Colonic mucosa (tissue), 4 donors: ENCODE results near the gene TANC1. TPM values are rescaled to one million over a fixed set of nuclear protein-coding genes. Genes with fewer than 3 reads are reported as not detected.
A peak's percentile ranks its signal among the peaks of the same experiment; 100 is the strongest.

Experiments
- DNase-seq: peaks from one replicate; pipeline ENCODE4 v3.0.0-alpha.2; 2020
- H3K27ac ChIP-seq: fragments of 200-600 bp; one replicate; pipeline ENCODE4 v1.8.0; 2021
- H3K27me3 ChIP-seq: fragments of 200-600 bp; one replicate; pipeline ENCODE4 v1.8.0; 2021
- H3K36me3 ChIP-seq: fragments of 200-600 bp; one replicate; pipeline ENCODE4 v1.8.0; 2021
- H3K4me1 ChIP-seq: fragments of 200-600 bp; one replicate; pipeline ENCODE4 v1.8.0; 2021; ENCODE audit warnings: mild to moderate bottlenecking
- H3K4me3 ChIP-seq: fragments of 200-600 bp; one replicate; pipeline ENCODE4 v1.8.0; 2021
- H3K9ac ChIP-seq, 2 donors: one replicate each; pipeline ENCODE4 v1.7.0; 2013; ENCODE audit warnings: control low read depth in 2 of 2, low read depth in 2 of 2, low read length in 2 of 2
- H3K9me3 ChIP-seq: fragments of 200-600 bp; one replicate; pipeline ENCODE4 v1.8.0; 2021
- intact Hi-C: fragments of 100-400 bp; cut with DNase I; formaldehyde crosslinking; loops from one replicate; pipeline ENCODE4 v1.14.1; 2022
- total RNA-seq, 2 donors: library from RNA; stranded (reverse); fragmentation: NEBNext Ultra II Directional in 1 of 2; extraction: Animal tissue kit (Norgen Biotek cat#: 25700) in 1 of 2; gene quantifications; one replicate each; pipeline ENCODE4 v1.2.1, GENCODE V29; 2021
- TF ChIP-seq, protein P1 (sequence below): fragments of 200-600 bp; IDR thresholded peaks from one replicate; pipeline ENCODE4 v1.8.0; 2022; ENCODE audit warnings: antibody characterized with exemption, mild to moderate bottlenecking
- donor health status: healthy.
- donor health status: DM: no; HTN: no; CAD: no.
- donor health status: DM: no; HTN: no; CAD: no.

TANC1 gene
- total RNA-seq, 2 donors from 2014 or later: 28.3 to 32.7 TPM

DNA sequence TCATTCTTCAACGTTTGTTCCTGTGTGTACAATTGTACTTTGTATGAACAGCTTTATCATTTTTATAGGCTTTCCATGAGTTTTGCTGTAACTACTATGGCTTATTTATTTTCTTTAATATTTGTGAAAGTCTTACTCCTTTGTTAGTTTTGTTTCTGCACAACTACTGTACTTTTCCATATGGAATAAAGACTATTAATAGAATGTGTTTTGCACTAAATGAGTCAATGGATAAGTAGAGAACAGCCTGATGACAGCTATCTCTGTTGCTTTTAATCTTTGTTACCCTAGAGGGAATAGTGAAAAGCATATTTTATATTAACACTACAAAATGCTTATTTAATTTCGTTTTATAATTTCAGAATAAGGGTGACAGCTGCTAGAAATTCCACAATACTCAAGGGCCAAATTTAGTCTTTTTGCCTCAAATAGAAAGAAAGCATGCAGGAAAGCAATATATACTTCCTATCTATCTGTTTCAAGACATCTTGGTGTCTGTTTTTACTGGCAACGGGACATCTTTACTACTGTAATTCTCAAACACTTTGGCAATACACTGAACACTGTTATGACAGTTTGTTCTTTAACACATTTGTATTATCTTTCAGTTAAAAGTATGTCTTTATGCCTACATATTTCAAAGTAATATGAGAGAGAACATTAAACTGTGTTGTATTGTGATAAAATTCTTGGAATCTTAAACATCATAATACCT is 264.2 kb downstream of the TANC1 start:
- Histone ChIP-seq H3K9ac (no peak overlapping the region), H3K27ac (no peak overlapping the region), H3K27me3 (no peaks in the 10 kb centered on the region), H3K36me3 (peaks cover 9% of the 10 kb centered on the region), H3K9me3 (no peaks in the 10 kb centered on the region), H3K4me1 (no peaks in the 10 kb centered on the region), H3K4me3 (no peak overlapping the region)
- TF ChIP-seq, protein P1, sequence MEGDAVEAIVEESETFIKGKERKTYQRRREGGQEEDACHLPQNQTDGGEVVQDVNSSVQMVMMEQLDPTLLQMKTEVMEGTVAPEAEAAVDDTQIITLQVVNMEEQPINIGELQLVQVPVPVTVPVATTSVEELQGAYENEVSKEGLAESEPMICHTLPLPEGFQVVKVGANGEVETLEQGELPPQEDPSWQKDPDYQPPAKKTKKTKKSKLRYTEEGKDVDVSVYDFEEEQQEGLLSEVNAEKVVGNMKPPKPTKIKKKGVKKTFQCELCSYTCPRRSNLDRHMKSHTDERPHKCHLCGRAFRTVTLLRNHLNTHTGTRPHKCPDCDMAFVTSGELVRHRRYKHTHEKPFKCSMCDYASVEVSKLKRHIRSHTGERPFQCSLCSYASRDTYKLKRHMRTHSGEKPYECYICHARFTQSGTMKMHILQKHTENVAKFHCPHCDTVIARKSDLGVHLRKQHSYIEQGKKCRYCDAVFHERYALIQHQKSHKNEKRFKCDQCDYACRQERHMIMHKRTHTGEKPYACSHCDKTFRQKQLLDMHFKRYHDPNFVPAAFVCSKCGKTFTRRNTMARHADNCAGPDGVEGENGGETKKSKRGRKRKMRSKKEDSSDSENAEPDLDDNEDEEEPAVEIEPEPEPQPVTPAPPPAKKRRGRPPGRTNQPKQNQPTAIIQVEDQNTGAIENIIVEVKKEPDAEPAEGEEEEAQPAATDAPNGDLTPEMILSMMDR: no peak
- no peak for DNase-seq
- intact Hi-C loops: no loop called here

DNA sequence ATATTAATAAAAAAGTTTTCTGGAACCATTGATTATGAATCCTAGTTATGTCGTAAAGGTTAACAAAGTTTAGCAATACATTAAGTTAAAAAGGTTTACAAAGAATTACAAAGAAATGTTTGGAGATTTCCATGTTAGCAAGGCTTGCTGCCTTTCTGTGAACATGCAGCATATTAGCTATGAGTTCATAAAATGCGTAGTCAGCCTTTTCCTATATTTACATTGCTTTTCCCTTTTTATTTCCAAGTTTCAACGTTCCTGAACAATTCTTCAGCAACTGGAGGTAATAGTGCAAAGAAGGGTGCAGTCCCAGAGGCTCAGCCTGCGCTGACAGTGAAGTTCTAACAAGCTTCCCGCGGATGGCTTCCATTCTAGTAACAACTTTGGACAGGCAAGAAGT is 266.4 kb downstream of the TANC1 start:
- Histone ChIP-seq H3K4me3 (no peak overlapping the region), H3K4me1 (no peaks in the 10 kb centered on the region), H3K9me3 (no peaks in the 10 kb centered on the region), H3K9ac (no peak overlapping the region), H3K27me3 (no peaks in the 10 kb centered on the region), H3K27ac (no peak overlapping the region), H3K36me3 (peaks cover 2% of the 10 kb centered on the region)
- DNase-seq: no peak
- intact Hi-C loops: no loop called here
- TF ChIP-seq, protein P1: no peak

DNA sequence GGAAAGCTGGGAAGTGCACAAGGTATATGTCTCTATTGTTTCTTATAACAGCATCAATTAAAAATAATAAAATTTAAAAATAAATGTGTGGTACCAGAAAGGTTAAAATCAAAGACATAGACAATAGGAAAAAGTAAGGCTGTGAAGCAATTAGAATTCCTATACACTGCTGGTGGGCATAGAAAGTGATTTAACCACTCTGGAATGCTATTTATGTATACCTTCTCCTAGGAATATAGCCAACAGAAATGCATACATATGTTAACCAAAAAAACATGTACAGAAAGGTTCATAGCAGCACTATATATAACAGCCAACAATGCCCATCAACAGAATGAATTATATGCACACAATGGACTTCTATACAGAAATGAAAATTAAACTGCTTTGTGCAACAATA is 275.1 kb downstream of the TANC1 start:
- Histone ChIP-seq H3K9me3 (no peaks in the 10 kb centered on the region), H3K36me3 (peaks cover 7% of the 10 kb centered on the region), H3K27ac (no peak overlapping the region), H3K27me3 (no peaks in the 10 kb centered on the region), H3K4me3 (no peak overlapping the region), H3K4me1 (no peaks in the 10 kb centered on the region), H3K9ac (no peak overlapping the region)
- intact Hi-C loops: no loop called here
- TF ChIP-seq, protein P1: no peak
- DNase-seq: no peak

DNA sequence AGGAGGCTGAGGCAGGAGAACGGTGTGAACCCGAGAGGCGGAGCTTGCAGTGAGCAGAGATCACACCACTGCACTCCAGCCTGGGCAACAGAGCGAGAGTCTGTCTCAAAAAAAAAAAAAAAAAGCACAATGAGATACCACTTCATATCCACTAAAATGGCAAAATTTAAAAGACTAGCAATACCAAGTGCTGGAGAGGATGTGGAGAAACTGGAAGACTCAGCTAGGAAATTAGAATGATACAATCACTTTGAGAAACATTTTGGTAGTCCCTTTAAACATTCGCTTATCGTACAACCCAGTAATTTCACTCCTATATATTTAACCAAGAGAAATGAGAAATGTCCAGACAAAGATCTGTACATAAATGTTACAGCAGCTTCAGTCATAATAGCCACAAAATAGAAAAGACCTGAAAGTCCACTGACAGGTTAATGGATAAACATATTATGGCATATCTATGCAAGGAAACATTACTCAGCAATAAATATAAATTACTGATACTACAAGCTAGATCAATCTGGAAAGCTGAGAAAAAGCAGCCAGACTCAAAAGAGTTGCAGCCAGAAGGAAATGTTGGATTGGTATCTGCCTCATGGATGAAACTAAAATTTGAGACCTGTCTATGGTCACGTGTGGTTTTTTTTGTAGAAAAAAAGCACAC is 278.0 kb downstream of the TANC1 start:
- Histone ChIP-seq H3K36me3 (peaks cover under 1% of the 10 kb centered on the region), H3K27ac (no peak overlapping the region), H3K4me1 (no peaks in the 10 kb centered on the region), H3K9me3 (no peaks in the 10 kb centered on the region), H3K9ac (no peak overlapping the region), H3K27me3 (no peaks in the 10 kb centered on the region), H3K4me3 (no peak overlapping the region)
- no peak for DNase-seq
- TF ChIP-seq, protein P1: no peak
- intact Hi-C loops: no loop called here

DNA sequence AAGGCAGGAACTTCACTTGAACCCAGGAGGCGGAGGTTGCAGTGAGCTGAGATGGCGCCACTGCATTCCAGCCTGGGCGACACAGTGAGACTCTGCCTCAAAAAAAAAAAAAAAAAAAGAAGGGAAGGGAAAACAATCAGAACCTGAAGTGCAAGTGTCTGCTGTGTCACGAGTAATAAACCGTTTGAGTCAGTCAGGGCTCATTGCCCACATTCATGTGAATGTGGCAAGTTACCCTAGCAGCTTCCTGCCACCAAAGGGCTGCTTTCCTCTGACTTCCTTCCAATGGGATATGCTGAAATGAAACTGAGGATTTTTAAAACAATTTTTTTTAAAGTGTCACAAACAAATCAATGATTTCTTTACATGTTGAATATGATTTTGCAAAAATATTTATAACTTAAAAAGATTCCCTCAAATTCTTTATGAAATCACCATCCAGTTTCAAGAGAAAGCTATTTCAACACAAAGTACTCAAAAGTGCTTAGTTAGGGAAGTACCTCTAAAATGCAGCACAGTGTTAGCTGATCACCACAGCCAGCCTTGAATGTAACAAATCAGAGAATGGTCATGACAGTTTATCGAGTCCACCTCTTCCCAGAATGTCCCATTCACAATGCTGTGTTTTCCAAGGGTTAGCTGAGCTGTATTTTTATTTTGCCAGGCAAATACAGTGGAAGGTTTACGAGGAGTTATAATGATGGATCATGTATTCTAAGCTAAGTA is 281.7 kb downstream of the TANC1 start:
- H3K9ac ChIP-seq: no peak overlapping the region

More for the DNA sequence above, 281.7 kb downstream of the TANC1 start:
- Histone ChIP-seq H3K27ac (peak overlapping the region; percentile 37), H3K4me3 (no peak overlapping the region), H3K36me3 (no peaks in the 10 kb centered on the region), H3K9me3 (no peaks in the 10 kb centered on the region), H3K4me1 (no peaks in the 10 kb centered on the region), H3K27me3 (no peaks in the 10 kb centered on the region)
- peak; percentile 75 for DNase-seq
- intact Hi-C loops: no loop called here
- TF ChIP-seq, protein P1: no peak
